Stimulated activated naive CD8-positive, alpha-beta T cell treated with anti-CD3 and anti-CD28 coated beads, Interleukin-15, Interleukin-2, amounts not matched to agents 100 ng/mL and 50 ng/mL, for 24 hours (primary cell): ENCODE results near the gene MDM1.

Experiments used
- H3K27ac Mint-ChIP-seq: one replicate; pipeline ENCODE4 v1.8.0; 2021; ENCODE audit warnings: mild to moderate bottlenecking, mixed read lengths
- H3K27me3 Mint-ChIP-seq: one replicate; pipeline ENCODE4 v1.8.0; 2021; ENCODE audit warnings: mixed read lengths
- H3K36me3 Mint-ChIP-seq: one replicate; pipeline ENCODE4 v1.8.0; 2021; ENCODE audit warnings: low read depth, mixed read lengths
- H3K4me1 Mint-ChIP-seq: one replicate; pipeline ENCODE4 v1.8.0; 2021; ENCODE audit warnings: low read depth, mixed read lengths
- H3K4me3 Mint-ChIP-seq: one replicate; pipeline ENCODE4 v1.8.0; 2021; ENCODE audit warnings: mild to moderate bottlenecking, mixed read lengths
- H3K9me3 Mint-ChIP-seq: one replicate; pipeline ENCODE4 v1.8.0; 2021; ENCODE audit warnings: mixed read lengths

The MDM1 gene

DNA sequence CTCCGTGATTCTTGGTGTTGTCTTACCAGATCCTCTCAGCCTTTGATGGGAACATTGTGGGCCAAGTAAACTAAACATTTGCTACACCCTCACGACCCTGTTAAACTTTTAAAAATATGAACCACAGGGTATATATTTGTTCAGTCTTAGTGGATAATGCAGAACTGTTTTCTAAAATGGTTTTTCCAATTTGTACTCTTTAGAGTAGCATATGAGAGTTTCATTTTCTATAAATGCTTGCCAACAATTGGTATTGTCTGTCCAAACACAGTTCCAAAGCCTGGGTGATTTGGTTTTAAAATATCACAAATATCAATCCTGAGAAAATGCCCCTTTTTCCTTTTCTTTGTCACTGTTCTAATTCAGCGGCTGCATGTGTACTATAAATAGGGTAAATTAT lies 72.0 kb downstream of the MDM1 start:
- Mint-ChIP-seq H3K27ac (no peak overlapping the region), H3K9me3 (no peaks in the 10 kb centered on the region), H3K27me3 (peaks cover 14% of the 10 kb centered on the region), H3K4me1 (peaks cover 59% of the 10 kb centered on the region), H3K4me3 (no peak overlapping the region), H3K36me3 (no peaks in the 10 kb centered on the region)

GRCh38 chr12:68259318-68259940 lies 72.7 kb downstream of the MDM1 start:
- Mint-ChIP-seq H3K27ac (peak overlapping the region; percentile 73), H3K4me3 (no peak overlapping the region), H3K9me3 (no peaks in the 10 kb centered on the region), H3K36me3 (no peaks in the 10 kb centered on the region), H3K27me3 (peaks cover 11% of the 10 kb centered on the region), H3K4me1 (peaks cover 54% of the 10 kb centered on the region)

DNA sequence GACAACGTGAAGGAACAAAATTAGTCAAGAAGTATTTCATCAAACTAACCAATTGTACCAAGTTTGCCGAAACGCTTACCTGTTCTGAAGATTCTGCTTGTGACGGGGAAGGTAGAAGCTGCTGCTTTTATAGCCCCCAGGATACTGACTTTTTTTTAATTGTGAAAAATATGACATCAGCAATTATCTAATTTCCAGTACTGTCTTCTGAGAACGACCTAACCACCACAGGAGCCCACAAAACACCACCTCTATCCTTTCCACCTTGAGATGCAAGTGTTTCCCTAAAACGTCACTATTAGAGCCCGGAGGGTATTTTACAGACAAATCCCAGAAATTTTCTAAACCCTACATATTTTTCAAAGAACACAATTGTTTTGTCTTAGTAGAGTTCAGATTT lies 78.7 kb downstream of the MDM1 start, which contains the start of gene IL22:
IL22 (minus strand) TSS at position 101 of the 400 bp plus-strand sequence. CDS start 156 bp downstream, outside the sequence.
- Mint-ChIP-seq H3K4me1 (peaks cover 13% of the 10 kb centered on the region), H3K27ac (no peak within 1 kb of the TSS), H3K9me3 (no peaks in the 10 kb centered on the region), H3K27me3 (peaks cover 32% of the 10 kb centered on the region), H3K36me3 (no peaks in the 10 kb centered on the region), H3K4me3 (no peak within 1 kb of the TSS)

DNA sequence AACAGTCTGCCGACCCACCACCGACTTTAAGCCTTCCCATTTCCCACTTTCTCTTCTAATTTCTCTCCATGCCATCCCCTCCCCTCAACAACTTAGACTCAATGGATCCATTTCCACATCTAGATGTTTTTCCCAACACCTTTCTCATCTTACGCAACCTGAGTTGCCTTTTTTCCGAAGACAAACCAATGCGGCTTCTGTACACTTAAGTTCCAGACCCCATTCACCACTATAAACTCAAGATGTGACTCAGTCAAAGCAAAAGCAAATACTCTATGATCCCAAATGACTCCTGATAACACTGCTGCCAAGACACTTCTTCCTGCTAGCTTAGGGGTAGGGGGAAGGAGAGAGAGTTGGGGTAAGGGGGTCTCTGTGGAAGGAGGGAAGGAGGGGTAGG lies 80.1 kb downstream of the MDM1 start:
- peaks cover 8% of the 10 kb centered on the region for H3K4me1 Mint-ChIP-seq
- peak overlapping the region; percentile 13 for H3K27ac Mint-ChIP-seq
- no peaks in the 10 kb centered on the region for H3K36me3 Mint-ChIP-seq
- peaks cover 32% of the 10 kb centered on the region for H3K27me3 Mint-ChIP-seq
- no peak overlapping the region for H3K4me3 Mint-ChIP-seq
- H3K9me3 Mint-ChIP-seq = no peaks in the 10 kb centered on the region

GRCh38 chr12:68250454-68250853 lies 81.7 kb downstream of the MDM1 start:
- Mint-ChIP-seq H3K36me3 (no peaks in the 10 kb centered on the region), H3K4me3 (no peak overlapping the region), H3K4me1 (peaks cover 3% of the 10 kb centered on the region), H3K27ac (no peak overlapping the region), H3K9me3 (no peaks in the 10 kb centered on the region), H3K27me3 (peaks cover 37% of the 10 kb centered on the region)

DNA sequence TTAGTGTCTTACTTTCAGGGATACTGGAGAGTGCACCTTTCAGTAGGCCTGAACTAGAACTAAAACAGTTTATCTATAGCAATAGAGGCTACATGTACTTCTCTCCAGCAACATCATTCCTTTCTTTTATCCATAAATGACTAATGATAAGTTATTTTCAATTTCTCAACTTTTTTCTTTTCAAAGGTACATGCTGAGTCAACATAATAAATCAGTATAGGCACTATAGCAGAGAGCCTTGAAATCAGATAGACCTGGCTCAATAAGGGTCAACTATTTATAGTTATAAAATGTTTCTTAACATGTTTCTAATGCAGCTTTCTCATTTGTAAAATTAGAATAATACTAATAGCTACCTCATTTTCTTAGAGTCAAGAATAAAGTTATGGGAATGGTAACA lies 84.4 kb downstream of the MDM1 start:
- Mint-ChIP-seq H3K27ac (no peak overlapping the region), H3K4me3 (no peak overlapping the region), H3K27me3 (peaks cover 25% of the 10 kb centered on the region), H3K4me1 (peaks cover 5% of the 10 kb centered on the region), H3K36me3 (no peaks in the 10 kb centered on the region), H3K9me3 (no peaks in the 10 kb centered on the region)

DNA sequence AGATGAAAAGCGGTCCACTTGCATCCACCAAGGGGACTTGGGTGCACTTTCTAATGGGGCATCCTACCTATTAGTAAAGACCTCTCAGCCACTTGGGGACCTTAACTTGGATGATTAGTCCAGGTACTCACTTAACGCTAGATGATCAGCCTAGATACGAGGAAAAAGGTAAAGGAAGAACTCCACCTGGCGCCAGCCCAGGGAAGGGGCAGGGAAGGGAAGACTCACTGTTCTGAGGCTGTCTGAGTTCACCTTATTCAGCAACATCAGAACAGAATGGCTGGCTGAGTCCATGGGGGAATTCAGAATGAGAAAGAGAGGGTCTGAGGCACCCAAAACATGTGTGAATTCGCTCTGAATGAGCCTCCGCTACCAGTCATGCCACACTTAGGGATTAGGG lies 85.8 kb downstream of the MDM1 start:
- no peak overlapping the region for H3K27ac Mint-ChIP-seq
- H3K4me1 Mint-ChIP-seq = peaks cover 15% of the 10 kb centered on the region
- no peak overlapping the region for H3K4me3 Mint-ChIP-seq
- H3K9me3 Mint-ChIP-seq = no peaks in the 10 kb centered on the region
- H3K36me3 Mint-ChIP-seq = no peaks in the 10 kb centered on the region
- H3K27me3 Mint-ChIP-seq = peaks cover 15% of the 10 kb centered on the region

- no peak overlapping the region for H3K4me3 Mint-ChIP-seq
- no peaks in the 10 kb centered on the region for H3K9me3 Mint-ChIP-seq
- H3K4me1 Mint-ChIP-seq = peaks cover 25% of the 10 kb centered on the region
These were observed 86.8 kb downstream of the MDM1 start for GRCh38 chr12:68245180-68246021.

More at GRCh38 chr12:68245180-68246021, 86.8 kb downstream of the MDM1 start:
- Mint-ChIP-seq H3K36me3 (no peaks in the 10 kb centered on the region), H3K27ac (no peak overlapping the region), H3K27me3 (peaks cover 11% of the 10 kb centered on the region)
